ENCODE results near the gene ACTR5. TPM values are rescaled to one million over a fixed set of nuclear protein-coding genes. Genes with fewer than 3 reads are reported as not detected.
"Not testable (repeated sequence)": the region's sequence is repeated elsewhere in the genome, so short reads cannot be mapped to it uniquely, and the experiment has no call there.

The ACTR5 gene
- total RNA-seq, 1 experiment from 2014 or later = 22.0 TPM

DNA sequence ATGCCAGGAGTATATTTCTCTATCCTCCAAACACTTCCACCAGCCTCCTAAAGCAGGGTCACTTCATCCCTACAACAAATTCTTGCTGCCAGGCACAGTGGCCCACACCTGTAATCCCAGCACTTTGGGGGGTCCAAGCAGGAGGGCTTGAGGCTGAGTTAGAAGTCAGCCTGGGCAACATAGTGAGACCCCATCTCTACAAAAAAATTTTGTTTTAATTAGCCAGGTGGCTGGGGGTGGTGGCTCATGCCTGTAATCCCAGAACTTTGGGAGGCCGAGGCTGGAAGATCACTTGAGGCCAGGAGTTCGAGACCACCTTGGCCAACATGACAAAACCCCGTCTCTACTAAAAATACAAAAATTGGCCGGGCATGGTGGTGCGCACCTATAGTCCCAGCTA, 45.8 kb downstream of the ACTR5 start:
- H3K9me3 ChIP-seq (ENCODE audit: control insufficient read depth in 1 of 2, insufficient read depth in 1 of 2, low read depth in 1 of 2, low read length in 2 of 2); H3K9ac ChIP-seq (ENCODE audit: low read length); H3K79me2 ChIP-seq (ENCODE audit: insufficient read depth, low read length); RAD21 ChIA-PET (ENCODE audit: low non-redundant PET in 1 of 2, low total read pairs in 2 of 2, uncharacterized antibody in 2 of 2, unreplicated experiment in 2 of 2); intact Hi-C loops (cut with micrococcal nuclease); H3K9me2 ChIP-seq (ENCODE audit: insufficient read depth); H3K36me3 ChIP-seq (ENCODE audit: control insufficient read depth in 1 of 2, insufficient read depth in 2 of 2, low read length in 2 of 2); H4K20me1 ChIP-seq (ENCODE audit: insufficient read depth); DNase-seq (ENCODE audit: low read depth, low spot score); POLR2A ChIA-PET; H3K27me3 ChIP-seq (ENCODE audit: insufficient read depth, low read length); BruUV-seq (replicated peaks); CTCF ChIA-PET; ATAC-seq; H3K4me2 ChIP-seq (ENCODE audit: low read length); H3K4me3 ChIP-seq (replicated peaks in 1 of 2; ENCODE audit: low read depth in 1 of 2, low read length in 2 of 2); H3K27ac ChIP-seq (ENCODE audit: low read depth, low read length); H2AFZ ChIP-seq (ENCODE audit: low read depth, low read length, poor library complexity, severe bottlenecking): not testable (repeated sequence)
- peaks cover 15 to 21% of the 10 kb centered on the region in 2 experiments for H3K4me1 ChIP-seq (ENCODE audit: control insufficient read depth in 1 of 2, insufficient read depth in 2 of 2, low read length in 2 of 2)

DNA sequence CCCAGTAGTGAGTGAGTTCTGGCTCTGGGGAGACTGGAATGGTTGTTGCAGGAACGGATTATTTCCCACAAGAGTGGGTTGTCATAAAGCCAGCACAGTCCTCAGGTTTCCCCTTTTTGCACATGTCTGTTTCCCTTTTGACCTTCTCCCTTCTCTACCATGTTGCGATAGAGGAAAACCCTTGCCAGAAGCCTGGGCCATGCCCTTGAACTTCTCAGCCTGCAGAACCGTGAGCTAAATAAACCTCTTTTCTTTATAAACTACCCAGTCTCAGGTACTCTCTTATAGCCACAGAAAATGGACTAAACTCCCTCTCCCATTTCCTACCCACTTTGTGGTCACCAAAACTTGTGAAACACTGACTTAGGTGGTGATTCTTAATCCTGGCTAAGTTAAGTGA, 50.0 kb downstream of the ACTR5 start:
- Histone ChIP-seq H3K79me2 (ENCODE audit: insufficient read depth, low read length) (no peaks in the 10 kb centered on the region), H3K4me1 (ENCODE audit: control insufficient read depth in 1 of 2, insufficient read depth in 2 of 2, low read length in 2 of 2) (no peaks in the 10 kb centered on the region), H3K9me3 (ENCODE audit: control insufficient read depth in 1 of 2, insufficient read depth in 1 of 2, low read depth in 1 of 2, low read length in 2 of 2) (no peaks in the 10 kb centered on the region), H3K27me3 (ENCODE audit: insufficient read depth, low read length) (no peaks in the 10 kb centered on the region), H3K9me2 (ENCODE audit: insufficient read depth) (no peaks in the 10 kb centered on the region), H3K27ac (ENCODE audit: low read depth, low read length) (no peak overlapping the region), H4K20me1 (ENCODE audit: insufficient read depth) (no peaks in the 10 kb centered on the region), H3K36me3 (ENCODE audit: control insufficient read depth in 1 of 2, insufficient read depth in 2 of 2, low read length in 2 of 2) (no peaks in the 10 kb centered on the region), H3K9ac (ENCODE audit: low read length) (no peak overlapping the region), H3K4me2 (ENCODE audit: low read length) (no peak overlapping the region), H2AFZ (ENCODE audit: low read depth, low read length, poor library complexity, severe bottlenecking) (no peak overlapping the region), H3K4me3 (replicated peaks in 1 of 2; ENCODE audit: low read depth in 1 of 2, low read length in 2 of 2) (no peak overlapping the region)
- ATAC-seq = no peak
- no peak for TF ChIP-seq JUND (IDR thresholded peaks at IDR 0.05)
- DNase-seq (ENCODE audit: low read depth, low spot score) = no peak
- intact Hi-C loops (cut with micrococcal nuclease) = no loop called here
- no TSS peak for BruUV-seq (replicated peaks)
- RAD21 ChIA-PET (ENCODE audit: low non-redundant PET in 1 of 2, low total read pairs in 2 of 2, uncharacterized antibody in 2 of 2, unreplicated experiment in 2 of 2) = no interaction called here
- POLR2A ChIA-PET = no interaction called here
- CTCF ChIA-PET = no interaction called here

DNA sequence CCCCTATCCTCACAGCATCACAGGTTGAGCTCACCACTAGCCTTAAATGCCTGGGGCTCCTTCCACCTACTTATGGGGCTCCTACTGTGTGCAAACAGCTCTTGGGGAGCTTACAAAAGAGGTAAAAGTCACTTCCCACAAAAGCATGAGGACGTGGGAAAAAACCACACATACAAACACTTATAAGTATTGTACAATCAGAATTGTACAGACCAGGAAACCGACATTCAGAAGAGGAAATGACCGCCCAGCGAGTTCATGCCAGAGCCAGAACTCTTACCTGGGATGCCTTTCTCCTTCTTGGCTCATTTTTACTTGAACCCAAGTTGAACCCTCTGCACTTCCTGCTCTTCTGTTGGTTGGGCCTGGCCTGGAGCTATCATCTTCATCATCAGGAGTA, 50.9 kb downstream of the ACTR5 start:
- Histone ChIP-seq H3K27ac (ENCODE audit: low read depth, low read length) (no peak overlapping the region), H3K4me3 (replicated peaks in 1 of 2; ENCODE audit: low read depth in 1 of 2, low read length in 2 of 2) (no peak overlapping the region), H3K4me1 (ENCODE audit: control insufficient read depth in 1 of 2, insufficient read depth in 2 of 2, low read length in 2 of 2) (no peaks in the 10 kb centered on the region), H4K20me1 (ENCODE audit: insufficient read depth) (no peaks in the 10 kb centered on the region), H3K27me3 (ENCODE audit: insufficient read depth, low read length) (no peaks in the 10 kb centered on the region), H3K79me2 (ENCODE audit: insufficient read depth, low read length) (no peaks in the 10 kb centered on the region), H3K9me3 (ENCODE audit: control insufficient read depth in 1 of 2, insufficient read depth in 1 of 2, low read depth in 1 of 2, low read length in 2 of 2) (no peaks in the 10 kb centered on the region), H3K36me3 (ENCODE audit: control insufficient read depth in 1 of 2, insufficient read depth in 2 of 2, low read length in 2 of 2) (no peaks in the 10 kb centered on the region), H2AFZ (ENCODE audit: low read depth, low read length, poor library complexity, severe bottlenecking) (no peak overlapping the region), H3K9me2 (ENCODE audit: insufficient read depth) (no peaks in the 10 kb centered on the region), H3K9ac (ENCODE audit: low read length) (no peak overlapping the region), H3K4me2 (ENCODE audit: low read length) (no peak overlapping the region)
- ChIA-PET CTCF (interaction anchor here (1.1 to 2.2 kb wide), 2 partner anchors 9 to 60 kb away, joined by 3 to 5 read pairs; no protein-coding TSS in a partner anchor), RAD21 (ENCODE audit: low non-redundant PET in 1 of 2, low total read pairs in 2 of 2, uncharacterized antibody in 2 of 2, unreplicated experiment in 2 of 2) (no interaction called here), POLR2A (no interaction called here)
- intact Hi-C loops (cut with micrococcal nuclease) = no loop called here
- ATAC-seq = no peak
- DNase-seq (ENCODE audit: low read depth, low spot score) = no peak
- no TSS peak for BruUV-seq (replicated peaks)
- TF ChIP-seq, protein P1, sequence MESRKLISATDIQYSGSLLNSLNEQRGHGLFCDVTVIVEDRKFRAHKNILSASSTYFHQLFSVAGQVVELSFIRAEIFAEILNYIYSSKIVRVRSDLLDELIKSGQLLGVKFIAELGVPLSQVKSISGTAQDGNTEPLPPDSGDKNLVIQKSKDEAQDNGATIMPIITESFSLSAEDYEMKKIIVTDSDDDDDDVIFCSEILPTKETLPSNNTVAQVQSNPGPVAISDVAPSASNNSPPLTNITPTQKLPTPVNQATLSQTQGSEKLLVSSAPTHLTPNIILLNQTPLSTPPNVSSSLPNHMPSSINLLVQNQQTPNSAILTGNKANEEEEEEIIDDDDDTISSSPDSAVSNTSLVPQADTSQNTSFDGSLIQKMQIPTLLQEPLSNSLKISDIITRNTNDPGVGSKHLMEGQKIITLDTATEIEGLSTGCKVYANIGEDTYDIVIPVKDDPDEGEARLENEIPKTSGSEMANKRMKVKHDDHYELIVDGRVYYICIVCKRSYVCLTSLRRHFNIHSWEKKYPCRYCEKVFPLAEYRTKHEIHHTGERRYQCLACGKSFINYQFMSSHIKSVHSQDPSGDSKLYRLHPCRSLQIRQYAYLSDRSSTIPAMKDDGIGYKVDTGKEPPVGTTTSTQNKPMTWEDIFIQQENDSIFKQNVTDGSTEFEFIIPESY (IDR thresholded peaks at IDR 0.05; ENCODE audit: extremely low read depth, insufficient replicate concordance, low read length) = no peak
- no peak for TF ChIP-seq ZNF274 (IDR thresholded peaks at IDR 0.05; ENCODE audit: low read depth, low read length)
- TF ChIP-seq POLR2A (IDR thresholded peaks at IDR 0.05; ENCODE audit: borderline replicate concordance, extremely low read depth, insufficient read depth, insufficient read length) = no peak
- TF ChIP-seq EGR1 (IDR thresholded peaks at IDR 0.05; ENCODE audit: low read depth) = no peak
- TF ChIP-seq SRF (IDR thresholded peaks at IDR 0.05; ENCODE audit: low read depth) = no peak
- TF ChIP-seq SP1 (IDR thresholded peaks at IDR 0.05; ENCODE audit: low read depth) = no peak
- no peak for TF ChIP-seq MAX (IDR thresholded peaks at IDR 0.05)
- TF ChIP-seq ZFX (IDR thresholded peaks at IDR 0.05) = no peak
- TF ChIP-seq ELF1 (IDR thresholded peaks at IDR 0.05; ENCODE audit: borderline replicate concordance, low read depth) = no peak
- no peak for TF ChIP-seq JUND (IDR thresholded peaks at IDR 0.05)
- TF ChIP-seq ATF3 (IDR thresholded peaks at IDR 0.05) = no peak
- no peak for TF ChIP-seq POLR2AphosphoS5 (IDR thresholded peaks at IDR 0.05; ENCODE audit: low read depth, low read length)
- no peak for TF ChIP-seq CBX3 (IDR thresholded peaks at IDR 0.05; ENCODE audit: low read depth)
- no peak for TF ChIP-seq TCF7L2 (IDR thresholded peaks at IDR 0.05; ENCODE audit: borderline replicate concordance, extremely low read depth, insufficient read depth, insufficient read length)
- TF ChIP-seq RAD21 (IDR thresholded peaks at IDR 0.05; ENCODE audit: low read depth) = no peak

Measured in HCT116 (cell line).